CD4-positive, alpha-beta T cell treated with Interleukin-6 for 4 hours (primary cell): ENCODE measurements around the gene LAMC2.

Experiments used
- DNase-seq: peaks from one replicate; pipeline ENCODE4 v3.0.0-alpha.2; 2020; ENCODE audit warnings: mixed read lengths

Gene LAMC2

GRCh38 chr1:183175631-183176030, 10.4 kb upstream of the LAMC2 start:
- no peak for DNase-seq

GRCh38 chr1:183178545-183178944, 7.5 kb upstream of the LAMC2 start:
- no peak for DNase-seq

- no peak for DNase-seq
Measured at GRCh38 chr1:183179033-183179432, 7.0 kb upstream of the LAMC2 start.

DNA sequence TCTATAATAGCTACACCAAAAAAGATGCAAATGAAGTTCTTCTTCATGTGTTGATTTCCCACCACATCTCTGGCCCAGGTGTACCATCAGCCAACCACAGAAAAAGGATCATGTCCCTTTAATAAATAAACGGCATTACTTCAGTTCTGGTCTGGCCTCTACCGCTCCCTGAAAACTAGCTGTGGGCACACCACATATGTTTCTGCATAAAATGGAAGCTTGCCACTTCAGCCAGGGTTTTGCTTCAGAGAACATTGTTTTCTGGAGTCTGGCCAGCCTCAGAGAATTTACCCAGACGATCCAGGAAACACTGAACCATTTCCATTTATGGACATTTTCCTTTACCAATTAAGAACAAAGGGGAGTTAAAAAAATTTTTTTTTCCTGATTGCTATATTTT, 5.8 kb upstream of the LAMC2 start:
- no peak for DNase-seq

GRCh38 chr1:183180634-183181056, 5.4 kb upstream of the LAMC2 start:
- no peak for DNase-seq

- DNase-seq: no peak
Measured at GRCh38 chr1:183186841-183187240, 777 bp downstream of the LAMC2 start.

DNA sequence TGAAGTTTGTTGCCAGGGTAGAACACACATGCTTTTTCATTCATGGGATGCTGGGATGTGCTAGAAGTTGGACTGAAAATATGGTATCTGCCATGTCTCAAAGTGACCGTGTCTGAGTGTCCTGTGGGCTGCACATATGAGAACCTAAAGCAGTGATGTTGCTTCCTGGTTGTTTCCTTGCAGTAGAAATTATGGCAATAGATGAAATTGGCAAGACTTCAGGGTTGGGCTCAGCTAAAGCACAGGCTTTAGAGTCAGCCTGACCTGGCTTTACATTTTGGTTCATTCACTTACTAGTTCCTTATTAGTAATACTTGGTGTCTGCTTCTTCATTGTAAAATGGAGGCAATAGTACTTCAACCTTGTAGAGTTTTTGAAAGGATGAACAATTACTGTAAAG, 2.2 kb downstream of the LAMC2 start:
- DNase-seq: no peak

DNA sequence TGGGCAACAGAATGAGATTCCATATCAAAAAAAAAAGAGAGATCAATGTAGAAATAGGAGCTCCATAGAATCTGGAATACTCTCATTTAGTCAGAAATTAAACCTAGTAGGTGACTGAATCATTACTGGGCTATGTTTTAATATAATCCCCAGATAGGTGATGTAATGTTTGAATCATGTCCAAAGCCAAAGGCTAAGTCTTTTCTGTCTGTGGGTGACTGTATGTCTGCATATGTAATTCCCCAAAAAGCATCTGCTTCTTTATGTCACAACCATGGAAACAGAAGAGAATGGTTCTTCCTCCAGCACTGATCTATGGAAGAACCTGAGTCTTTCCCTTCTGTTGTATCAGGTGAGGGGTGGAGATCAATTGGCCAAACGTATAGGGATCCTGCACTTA, 5.8 kb downstream of the LAMC2 start:
- no peak for DNase-seq

GRCh38 chr1:183193963-183194525, 8.0 kb downstream of the LAMC2 start:
- no peak for DNase-seq

DNA sequence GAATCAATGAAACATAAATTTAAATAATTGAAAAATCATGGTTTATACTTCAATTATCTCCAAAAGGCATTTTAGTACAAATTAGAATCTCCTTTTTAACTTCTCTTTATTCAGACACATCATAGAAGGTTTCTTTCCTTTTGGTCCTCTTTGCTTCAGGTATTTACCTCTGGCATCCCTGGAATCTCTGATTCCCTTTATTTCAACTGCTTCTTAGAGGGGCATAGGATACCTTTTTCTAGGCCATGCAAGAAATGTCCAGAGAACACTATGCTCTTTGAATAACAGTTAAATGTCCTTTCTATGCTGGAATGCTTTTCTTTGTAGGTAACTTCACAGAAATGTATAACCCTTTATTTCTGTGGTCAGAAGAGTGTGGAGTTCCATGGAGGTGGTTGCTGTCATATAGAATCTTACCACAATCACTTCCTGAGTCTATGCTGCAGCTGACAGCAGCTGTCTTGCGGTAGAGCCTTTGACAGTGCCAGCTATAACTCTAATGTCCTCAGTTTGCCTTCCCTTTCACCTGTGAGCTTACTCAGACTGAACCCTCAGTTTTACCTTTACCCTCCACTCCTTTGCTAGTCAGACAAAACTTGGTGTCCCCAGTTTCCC, 8.6 kb downstream of the LAMC2 start:
- DNase-seq: peak; percentile 6

DNA sequence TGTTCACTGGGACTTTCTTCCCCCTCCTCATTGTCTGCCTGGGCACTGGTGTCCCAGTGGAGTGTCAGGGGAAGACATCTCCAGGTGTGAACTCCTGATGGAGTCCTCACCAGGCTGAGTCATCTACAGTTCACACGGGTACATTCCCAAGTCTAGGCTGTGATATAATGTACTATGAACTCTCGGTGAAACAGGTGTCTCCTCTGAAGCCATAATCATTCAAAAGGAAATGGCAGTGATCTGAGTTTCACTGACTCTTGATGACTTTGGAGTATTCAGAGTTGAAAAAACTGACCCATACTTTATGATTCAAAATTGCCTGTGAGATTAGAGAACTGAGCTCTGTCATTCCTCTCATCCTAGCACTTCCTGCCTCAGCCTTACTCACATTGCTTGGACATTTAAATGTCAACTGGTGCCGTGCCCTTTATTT, 9.1 kb downstream of the LAMC2 start:
- DNase-seq: no peak

GRCh38 chr1:183197762-183198161, 11.7 kb downstream of the LAMC2 start:
- no peak for DNase-seq

- DNase-seq: no peak
Measured at GRCh38 chr1:183198463-183198862, 12.4 kb downstream of the LAMC2 start.

- no peak for DNase-seq
Measured at GRCh38 chr1:183199304-183199703, 13.2 kb downstream of the LAMC2 start.

GRCh38 chr1:183200451-183200850, 14.4 kb downstream of the LAMC2 start:
- DNase-seq: no peak

DNA sequence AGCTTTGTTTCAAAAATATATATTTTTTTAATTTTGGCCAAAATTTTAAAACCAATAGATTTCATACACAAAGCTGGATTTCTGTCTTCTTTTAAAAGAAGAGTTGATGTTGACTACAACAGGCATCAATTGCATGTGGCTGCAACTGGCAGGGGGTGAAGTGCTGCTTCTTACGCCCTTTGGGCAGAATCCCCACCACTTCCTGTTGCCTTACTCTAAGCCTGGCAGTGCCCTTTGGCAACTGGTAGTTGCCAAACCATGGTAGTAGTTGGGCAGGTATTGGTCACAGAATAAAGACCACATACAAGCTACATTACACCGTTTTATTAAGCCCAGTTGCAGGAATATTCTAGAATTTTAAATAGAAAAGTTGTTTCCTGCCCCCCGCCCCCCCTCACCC, 17.0 kb downstream of the LAMC2 start:
- peak; percentile 6 for DNase-seq

DNA sequence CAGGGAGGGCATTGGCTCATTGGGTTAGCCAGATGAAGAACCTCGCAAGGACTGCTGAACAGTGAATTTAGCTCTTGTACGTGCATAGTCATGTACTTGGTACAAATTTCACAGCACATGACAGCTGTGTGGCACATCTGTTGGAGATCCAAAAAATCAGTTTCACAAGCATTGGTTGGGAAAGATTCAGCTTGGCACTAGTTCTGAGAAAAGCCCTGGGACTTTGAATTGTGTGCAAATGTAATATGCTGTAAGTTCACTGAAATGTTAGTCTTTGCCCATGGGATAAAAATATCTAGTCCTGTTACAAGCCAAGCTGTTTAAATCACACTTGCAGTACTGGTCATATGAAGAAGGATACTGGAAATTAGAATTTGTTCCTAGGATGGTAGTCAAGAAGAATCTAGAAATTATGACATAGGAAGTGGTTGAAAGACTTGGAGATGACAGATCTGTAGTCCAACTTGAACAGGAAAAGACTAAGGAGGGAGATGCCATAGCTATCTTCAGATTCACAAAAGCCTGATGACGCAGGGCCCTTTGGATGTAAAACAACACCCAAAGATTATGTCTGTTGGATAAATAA, 19.2 kb downstream of the LAMC2 start:
- DNase-seq: no peak

GRCh38 chr1:183206538-183207122, 20.6 kb downstream of the LAMC2 start:
- no peak for DNase-seq

GRCh38 chr1:183209533-183210158, 23.6 kb downstream of the LAMC2 start:
- DNase-seq: no peak

GRCh38 chr1:183210681-183211080, 24.6 kb downstream of the LAMC2 start:
- no peak for DNase-seq

DNA sequence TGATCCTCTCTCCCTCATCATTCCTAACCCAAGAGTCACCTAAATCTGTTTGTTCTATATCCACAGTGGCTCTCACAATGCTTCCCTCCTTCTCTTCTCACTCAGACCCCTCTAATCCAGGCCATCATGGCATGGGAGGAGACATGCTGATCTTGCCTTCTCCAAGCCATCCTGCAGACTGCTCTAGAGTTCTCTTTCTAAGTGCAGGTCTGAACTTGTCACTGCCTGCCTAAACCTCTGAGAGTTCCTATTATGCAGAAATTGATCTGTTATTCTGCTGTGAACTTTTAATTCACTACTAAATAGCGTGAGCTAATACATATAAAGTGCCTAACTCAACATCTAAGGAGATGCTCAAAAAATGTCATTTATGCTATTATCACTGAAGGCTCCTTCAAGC, 26.8 kb downstream of the LAMC2 start:
- no peak for DNase-seq

GRCh38 chr1:183214021-183214970, 28.2 kb downstream of the LAMC2 start:
- no peak for DNase-seq
